Measurements from ENCODE around the gene ZNF750.
"Not testable (repeated sequence)": the region's sequence is repeated elsewhere in the genome, so short reads cannot be mapped to it uniquely, and the experiment has no call there.

GRCh38 chr17:82785581-82785980 lies 54.2 kb downstream of the ZNF750 start:
- TF ChIP-seq, protein P1, sequence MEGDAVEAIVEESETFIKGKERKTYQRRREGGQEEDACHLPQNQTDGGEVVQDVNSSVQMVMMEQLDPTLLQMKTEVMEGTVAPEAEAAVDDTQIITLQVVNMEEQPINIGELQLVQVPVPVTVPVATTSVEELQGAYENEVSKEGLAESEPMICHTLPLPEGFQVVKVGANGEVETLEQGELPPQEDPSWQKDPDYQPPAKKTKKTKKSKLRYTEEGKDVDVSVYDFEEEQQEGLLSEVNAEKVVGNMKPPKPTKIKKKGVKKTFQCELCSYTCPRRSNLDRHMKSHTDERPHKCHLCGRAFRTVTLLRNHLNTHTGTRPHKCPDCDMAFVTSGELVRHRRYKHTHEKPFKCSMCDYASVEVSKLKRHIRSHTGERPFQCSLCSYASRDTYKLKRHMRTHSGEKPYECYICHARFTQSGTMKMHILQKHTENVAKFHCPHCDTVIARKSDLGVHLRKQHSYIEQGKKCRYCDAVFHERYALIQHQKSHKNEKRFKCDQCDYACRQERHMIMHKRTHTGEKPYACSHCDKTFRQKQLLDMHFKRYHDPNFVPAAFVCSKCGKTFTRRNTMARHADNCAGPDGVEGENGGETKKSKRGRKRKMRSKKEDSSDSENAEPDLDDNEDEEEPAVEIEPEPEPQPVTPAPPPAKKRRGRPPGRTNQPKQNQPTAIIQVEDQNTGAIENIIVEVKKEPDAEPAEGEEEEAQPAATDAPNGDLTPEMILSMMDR (IDR thresholded peaks at IDR 0.05; ENCODE audit: low read length), result not testable (repeated sequence)
- not testable (repeated sequence) for TF ChIP-seq EZH2 (optimal IDR thresholded peaks at IDR 0.05; ENCODE audit: low read depth, low read length)

All from MM.1S (cell line).